ENCODE data around the gene TLE1. TPM values are rescaled to one million over a fixed set of nuclear protein-coding genes. Genes with fewer than 3 reads are reported as not detected.

TLE1 gene
- polyA plus RNA-seq, 4 donors: 5.9 to 28.6 (median 18.8) TPM

GRCh38 chr9:81620002-81620390 lies 69.4 kb downstream of the TLE1 start:
- H3K27me3 ChIP-seq (ENCODE audit: control insufficient read depth in 3 of 3, insufficient read depth in 3 of 3, low read length in 3 of 3): no peaks in the 10 kb centered on the region
- H3K36me3 ChIP-seq (ENCODE audit: control insufficient read depth in 3 of 3, insufficient read depth in 2 of 3, low read depth in 1 of 3, low read length in 3 of 3): peaks cover 0 to 13% (median 0%) of the 10 kb centered on the region in 3 donors
- no peak overlapping the region for H3K4me3 ChIP-seq (ENCODE audit: low read depth in 1 of 3, low read length in 3 of 3)
- H3K9me3 ChIP-seq (ENCODE audit: control insufficient read depth in 2 of 2, insufficient read depth in 1 of 2, low read depth in 1 of 2, low read length in 1 of 2): no peaks in the 10 kb centered on the region
- 54 to 93% (median 56%) methylated on average over 5 of the region's 5 CpGs for WGBS, 3 donors
- DNase-seq (no peak), FAIRE-seq (no peak)
- peaks cover 0 to 6% (median 0%) of the 10 kb centered on the region in 3 donors for H3K4me1 ChIP-seq (ENCODE audit: control insufficient read depth in 3 of 3, insufficient read depth in 2 of 3, low read depth in 1 of 3, low read length in 2 of 3)
- H3K27ac ChIP-seq (ENCODE audit: low read depth in 1 of 3, low read length in 2 of 3): peak overlapping the region in 1 of 3 donors; percentile 37

- peaks cover 0 to 17% (median 0%) of the 10 kb centered on the region in 3 donors for H3K36me3 ChIP-seq (ENCODE audit: control insufficient read depth in 3 of 3, insufficient read depth in 2 of 3, low read depth in 1 of 3, low read length in 3 of 3)
- peaks cover 0 to 6% (median 0%) of the 10 kb centered on the region in 3 donors for H3K4me1 ChIP-seq (ENCODE audit: control insufficient read depth in 3 of 3, insufficient read depth in 2 of 3, low read depth in 1 of 3, low read length in 2 of 3)
- 68 to 83% (median 78%) methylated on average over 3 of the region's 3 CpGs for WGBS, 3 donors
- no peaks in the 10 kb centered on the region for H3K27me3 ChIP-seq (ENCODE audit: control insufficient read depth in 3 of 3, insufficient read depth in 3 of 3, low read length in 3 of 3)
- peak overlapping the region in 1 of 3 donors; percentile 37 for H3K27ac ChIP-seq (ENCODE audit: low read depth in 1 of 3, low read length in 2 of 3)
- H3K4me3 ChIP-seq (ENCODE audit: low read depth in 1 of 3, low read length in 3 of 3): no peak overlapping the region
- no peak for FAIRE-seq
- DNase-seq: no peak
- H3K9me3 ChIP-seq (ENCODE audit: control insufficient read depth in 2 of 2, insufficient read depth in 1 of 2, low read depth in 1 of 2, low read length in 1 of 2): no peaks in the 10 kb centered on the region
Measured at GRCh38 chr9:81619353-81620001, 69.9 kb downstream of the TLE1 start.

- peaks cover 0 to 22% (median 3%) of the 10 kb centered on the region in 3 donors for H3K36me3 ChIP-seq (ENCODE audit: control insufficient read depth in 3 of 3, insufficient read depth in 2 of 3, low read depth in 1 of 3, low read length in 3 of 3)
- WGBS, 3 donors: 66 to 68% (median 68%) methylated on average over 1 of the region's 1 CpG
Measured at GRCh38 chr9:81618923-81619322, 70.4 kb downstream of the TLE1 start.

GRCh38 chr9:81616141-81616540 lies 73.2 kb downstream of the TLE1 start:
- WGBS, 3 donors: 88 to 96% (median 94%) methylated on average over 4 of the region's 4 CpGs
- no peak overlapping the region for H3K4me3 ChIP-seq (ENCODE audit: low read depth in 1 of 3, low read length in 3 of 3)
- no peak for FAIRE-seq
- H3K27me3 ChIP-seq (ENCODE audit: control insufficient read depth in 3 of 3, insufficient read depth in 3 of 3, low read length in 3 of 3): no peaks in the 10 kb centered on the region
- no peak overlapping the region for H3K27ac ChIP-seq (ENCODE audit: low read depth in 1 of 3, low read length in 2 of 3)
- peaks cover 0 to 6% (median 0%) of the 10 kb centered on the region in 3 donors for H3K4me1 ChIP-seq (ENCODE audit: control insufficient read depth in 3 of 3, insufficient read depth in 2 of 3, low read depth in 1 of 3, low read length in 2 of 3)
- peaks cover 0 to 29% (median 6%) of the 10 kb centered on the region in 3 donors for H3K36me3 ChIP-seq (ENCODE audit: control insufficient read depth in 3 of 3, insufficient read depth in 2 of 3, low read depth in 1 of 3, low read length in 3 of 3)
- H3K9me3 ChIP-seq (ENCODE audit: control insufficient read depth in 2 of 2, insufficient read depth in 1 of 2, low read depth in 1 of 2, low read length in 1 of 2): no peaks in the 10 kb centered on the region
- DNase-seq: no peak

More at GRCh38 chr9:81618923-81619322, 70.4 kb downstream of the TLE1 start:
- H3K27me3 ChIP-seq (ENCODE audit: control insufficient read depth in 3 of 3, insufficient read depth in 3 of 3, low read length in 3 of 3): no peaks in the 10 kb centered on the region
- H3K9me3 ChIP-seq (ENCODE audit: control insufficient read depth in 2 of 2, insufficient read depth in 1 of 2, low read depth in 1 of 2, low read length in 1 of 2): no peaks in the 10 kb centered on the region
- DNase-seq (peak in 1 of 2 donors; percentile 28), FAIRE-seq (no peak)
- H3K4me1 ChIP-seq (ENCODE audit: control insufficient read depth in 3 of 3, insufficient read depth in 2 of 3, low read depth in 1 of 3, low read length in 2 of 3): peaks cover 0 to 6% (median 0%) of the 10 kb centered on the region in 3 donors
- H3K4me3 ChIP-seq (ENCODE audit: low read depth in 1 of 3, low read length in 3 of 3): no peak overlapping the region
- no peak overlapping the region for H3K27ac ChIP-seq (ENCODE audit: low read depth in 1 of 3, low read length in 2 of 3)

GRCh38 chr9:81614335-81614734 lies 75.0 kb downstream of the TLE1 start:
- no peak for DNase-seq
- H3K4me1 ChIP-seq (ENCODE audit: control insufficient read depth in 3 of 3, insufficient read depth in 2 of 3, low read depth in 1 of 3, low read length in 2 of 3): no peaks in the 10 kb centered on the region
- H3K9me3 ChIP-seq (ENCODE audit: control insufficient read depth in 2 of 2, insufficient read depth in 1 of 2, low read depth in 1 of 2, low read length in 1 of 2): no peaks in the 10 kb centered on the region
- peak overlapping the region in 1 of 3 donors; percentile 57 for H3K27ac ChIP-seq (ENCODE audit: low read depth in 1 of 3, low read length in 2 of 3)
- no peak for FAIRE-seq
- WGBS, 3 donors: 95 to 98% (median 97%) methylated on average over 6 of the region's 6 CpGs
- H3K4me3 ChIP-seq (ENCODE audit: low read depth in 1 of 3, low read length in 3 of 3): no peak overlapping the region
- no peaks in the 10 kb centered on the region for H3K27me3 ChIP-seq (ENCODE audit: control insufficient read depth in 3 of 3, insufficient read depth in 3 of 3, low read length in 3 of 3)
- peaks cover 0 to 32% (median 6%) of the 10 kb centered on the region in 3 donors for H3K36me3 ChIP-seq (ENCODE audit: control insufficient read depth in 3 of 3, insufficient read depth in 2 of 3, low read depth in 1 of 3, low read length in 3 of 3)

GRCh38 chr9:81613002-81613812 lies 76.1 kb downstream of the TLE1 start:
- Histone ChIP-seq H3K9me3 (ENCODE audit: control insufficient read depth in 2 of 2, insufficient read depth in 1 of 2, low read depth in 1 of 2, low read length in 1 of 2) (no peaks in the 10 kb centered on the region), H3K27me3 (ENCODE audit: control insufficient read depth in 3 of 3, insufficient read depth in 3 of 3, low read length in 3 of 3) (no peaks in the 10 kb centered on the region), H3K27ac (ENCODE audit: low read depth in 1 of 3, low read length in 2 of 3) (peak overlapping the region in 2 of 3 donors; percentile 64 to 85), H3K4me1 (ENCODE audit: control insufficient read depth in 3 of 3, insufficient read depth in 2 of 3, low read depth in 1 of 3, low read length in 2 of 3) (no peaks in the 10 kb centered on the region), H3K36me3 (ENCODE audit: control insufficient read depth in 3 of 3, insufficient read depth in 2 of 3, low read depth in 1 of 3, low read length in 3 of 3) (peaks cover 0 to 39% (median 8%) of the 10 kb centered on the region in 3 donors), H3K4me3 (ENCODE audit: low read depth in 1 of 3, low read length in 3 of 3) (no peak overlapping the region)
- peak in 1 of 2 donors; percentile 39 for DNase-seq
- no peak for FAIRE-seq
- 65 to 90% (median 83%) methylated on average over 23 of the region's 23 CpGs for WGBS, 3 donors

GRCh38 chr9:81611664-81612063 lies 77.7 kb downstream of the TLE1 start:
- H3K36me3 ChIP-seq (ENCODE audit: control insufficient read depth in 3 of 3, insufficient read depth in 2 of 3, low read depth in 1 of 3, low read length in 3 of 3): peaks cover 0 to 44% (median 12%) of the 10 kb centered on the region in 3 donors
- WGBS, 3 donors: 95 to 98% (median 97%) methylated on average over 23 of the region's 23 CpGs

GRCh38 chr9:81610740-81611107 lies 78.6 kb downstream of the TLE1 start:
- 93 to 98% (median 93%) methylated on average over 4 of the region's 4 CpGs for WGBS, 3 donors
- H3K36me3 ChIP-seq (ENCODE audit: control insufficient read depth in 3 of 3, insufficient read depth in 2 of 3, low read depth in 1 of 3, low read length in 3 of 3): peaks cover 0 to 44% (median 12%) of the 10 kb centered on the region in 3 donors
- no peak for FAIRE-seq

More at GRCh38 chr9:81611664-81612063, 77.7 kb downstream of the TLE1 start:
- Histone ChIP-seq H3K9me3 (ENCODE audit: control insufficient read depth in 2 of 2, insufficient read depth in 1 of 2, low read depth in 1 of 2, low read length in 1 of 2) (no peaks in the 10 kb centered on the region), H3K27ac (ENCODE audit: low read depth in 1 of 3, low read length in 2 of 3) (no peak overlapping the region), H3K4me3 (ENCODE audit: low read depth in 1 of 3, low read length in 3 of 3) (no peak overlapping the region), H3K4me1 (ENCODE audit: control insufficient read depth in 3 of 3, insufficient read depth in 2 of 3, low read depth in 1 of 3, low read length in 2 of 3) (no peaks in the 10 kb centered on the region), H3K27me3 (ENCODE audit: control insufficient read depth in 3 of 3, insufficient read depth in 3 of 3, low read length in 3 of 3) (no peaks in the 10 kb centered on the region)
- no peak for DNase-seq
- FAIRE-seq: no peak

More at GRCh38 chr9:81610740-81611107, 78.6 kb downstream of the TLE1 start:
- H3K27ac ChIP-seq (ENCODE audit: low read depth in 1 of 3, low read length in 2 of 3): no peak overlapping the region
- no peak overlapping the region for H3K4me3 ChIP-seq (ENCODE audit: low read depth in 1 of 3, low read length in 3 of 3)
- H3K4me1 ChIP-seq (ENCODE audit: control insufficient read depth in 3 of 3, insufficient read depth in 2 of 3, low read depth in 1 of 3, low read length in 2 of 3): no peaks in the 10 kb centered on the region
- no peaks in the 10 kb centered on the region for H3K27me3 ChIP-seq (ENCODE audit: control insufficient read depth in 3 of 3, insufficient read depth in 3 of 3, low read length in 3 of 3)
- DNase-seq: no peak
- H3K9me3 ChIP-seq (ENCODE audit: control insufficient read depth in 2 of 2, insufficient read depth in 1 of 2, low read depth in 1 of 2, low read length in 1 of 2): no peaks in the 10 kb centered on the region
